ENCODE results near the gene DSP. TPM values are rescaled to one million over a fixed set of nuclear protein-coding genes. Genes with fewer than 3 reads are reported as not detected.
A peak's percentile ranks its signal among the peaks of the same experiment; 100 is the strongest.

The DSP gene
- total RNA-seq (2021; ENCODE audit: unreplicated experiment) (104 TPM), Bru-seq, nascent RNA (percentile 86 among the genes with signal in this experiment), BruChase-seq, experiment 1, labeled RNA remaining after a 6-hour chase (percentile 98 among the genes with signal in this experiment), BruChase-seq, experiment 2, labeled RNA remaining after a 2-hour chase (percentile 93 among the genes with signal in this experiment)
- polyA plus RNA-seq (2012) = 56.2 and 65.6 TPM in 2 replicates
- long read RNA-seq, full-length matches to known transcripts = 44 of 206 reads
- long read RNA-seq, partial matches to known transcripts = 123 of 206 reads
- long read RNA-seq, other reads (novel, unspliced or antisense) = 39 of 206 reads

- BruUV-seq (replicated peaks) = TSS peak; percentile 57
- CTCF ChIA-PET = interaction anchor here (1.0 kb wide), 1 partner anchor 845 kb away, joined by 3 read pairs; no protein-coding TSS in a partner anchor
Measured at GRCh38 chr6:7541175-7542064, at the start of gene DSP. Gene DSP (plus strand): TSS chr6:7541671. CDS start chr6:7541916, 245 bp downstream.

More at GRCh38 chr6:7541175-7542064, at the start of gene DSP:
- Histone ChIP-seq H3K79me2 (ENCODE audit: insufficient read depth, low read length) (peaks cover 47% of the 10 kb centered on the region), H3K27ac (ENCODE audit: low read depth, low read length) (peak within 1 kb of the TSS; percentile 93), H3K4me2 (ENCODE audit: low read length) (peak within 1 kb of the TSS; percentile 86), H3K9me2 (ENCODE audit: insufficient read depth) (no peaks in the 10 kb centered on the region), H3K36me3 (ENCODE audit: control insufficient read depth in 1 of 2, insufficient read depth in 2 of 2, low read length in 2 of 2) (no peaks in the 10 kb centered on the region), H3K4me3 (replicated peaks in 1 of 2; ENCODE audit: low read depth in 1 of 2, low read length in 2 of 2) (peak within 1 kb of the TSS; percentile 91 to 96), H3K9ac (ENCODE audit: low read length) (peak within 1 kb of the TSS; percentile 97), H3K27me3 (ENCODE audit: insufficient read depth, low read length) (no peaks in the 10 kb centered on the region), H2AFZ (ENCODE audit: low read depth, low read length, poor library complexity, severe bottlenecking) (peak within 1 kb of the TSS; percentile 65), H4K20me1 (ENCODE audit: insufficient read depth) (no peaks in the 10 kb centered on the region), H3K4me1 (ENCODE audit: control insufficient read depth in 1 of 2, insufficient read depth in 2 of 2, low read length in 2 of 2) (peaks cover 14 to 34% of the 10 kb centered on the region in 2 experiments), H3K9me3 (ENCODE audit: control insufficient read depth in 1 of 2, insufficient read depth in 1 of 2, low read depth in 1 of 2, low read length in 2 of 2) (no peaks in the 10 kb centered on the region)
- TF ChIP-seq POLR2AphosphoS5 (IDR thresholded peaks at IDR 0.05; ENCODE audit: low read depth, low read length) = peak; percentile 95
- peak; percentile 39 for TF ChIP-seq YY1 (IDR thresholded peaks at IDR 0.05; ENCODE audit: extremely low read depth, insufficient replicate concordance, low read depth, low read length)
- TF ChIP-seq FOSL1 (IDR thresholded peaks at IDR 0.05; ENCODE audit: low read depth) = no peak
- TF ChIP-seq ZBTB33 (IDR thresholded peaks at IDR 0.05; ENCODE audit: extremely low read depth, insufficient replicate concordance, low read length) = peak; percentile 41
- peak; percentile 75; the same call in 1 of the 2 replicates for TF ChIP-seq SIN3A (IDR thresholded peaks at IDR 0.05; ENCODE audit: low read depth)
- TF ChIP-seq TCF7L2 (IDR thresholded peaks at IDR 0.05; ENCODE audit: borderline replicate concordance, extremely low read depth, insufficient read depth, insufficient read length) = peak; percentile 27
- TF ChIP-seq RAD21 (IDR thresholded peaks at IDR 0.05; ENCODE audit: low read depth) = no peak
- peak; percentile 81 for TF ChIP-seq ZFX (IDR thresholded peaks at IDR 0.05)
- TF ChIP-seq MAX (IDR thresholded peaks at IDR 0.05) = no peak; the same call in none of the 2 replicates
- TF ChIP-seq ATF3 (IDR thresholded peaks at IDR 0.05) = no peak
- TF ChIP-seq JUND (IDR thresholded peaks at IDR 0.05) = no peak
- TF ChIP-seq SRF (IDR thresholded peaks at IDR 0.05; ENCODE audit: low read depth) = no peak
- TF ChIP-seq EGR1 (IDR thresholded peaks at IDR 0.05; ENCODE audit: low read depth) = peak; percentile 77
- TF ChIP-seq POLR2A (IDR thresholded peaks at IDR 0.05; ENCODE audit: borderline replicate concordance, extremely low read depth, insufficient read depth, insufficient read length) = peak; percentile 68
- POLR2A ChIA-PET = interaction anchor here (0.6 to 1.2 kb wide), 2 partner anchors 35 to 36 kb away, joined by 3 read pairs; no protein-coding TSS in a partner anchor
- RAD21 ChIA-PET (ENCODE audit: low non-redundant PET in 1 of 2, low total read pairs in 2 of 2, uncharacterized antibody in 2 of 2, unreplicated experiment in 2 of 2) = interaction anchor here in 1 of 2 experiments (0.6 kb wide), 1 partner anchor 100 kb away, joined by 4 read pairs; no protein-coding TSS in a partner anchor
- ATAC-seq (peak; percentile 81), DNase-seq (ENCODE audit: low read depth, low spot score) (peak; percentile 48)
- intact Hi-C loops (cut with micrococcal nuclease) = loop anchor here (5.0 kb wide), 2 partner anchors 74 to 114 kb away; no protein-coding TSS in a partner anchor

All from HCT116 (cell line).